HFF-Myc (cell line): ENCODE data around the gene PABPC3.
A peak's percentile ranks its signal among the peaks of the same experiment; 100 is the strongest.

ENCODE experiments used
- DNase-seq: peaks from one replicate; pipeline ENCODE4 v3.0.0-alpha.2; 2011; ENCODE audit warnings: low read depth; ENCODE audit errors: extremely low read depth
- H3K4me3 ChIP-seq: replicated peaks from 2 replicates; pipeline ENCODE4 v1.5.1; 2011; ENCODE audit warnings: low read depth, mild to moderate bottlenecking, control low read depth, low read length
- CTCF ChIP-seq: IDR thresholded peaks from 2 replicates; pipeline ENCODE4 v1.5.1; 2012; ENCODE audit warnings: mild to moderate bottlenecking, low read depth, low read length, control low read depth; ENCODE audit errors: missing control alignments

PABPC3 gene

GRCh38 chr13:25080773-25081172 lies 15.2 kb upstream of the PABPC3 start:
- TF ChIP-seq CTCF = no peak
- no peak overlapping the region for H3K4me3 ChIP-seq
- DNase-seq = no peak

- no peak overlapping the region for H3K4me3 ChIP-seq
- DNase-seq = no peak
- no peak for TF ChIP-seq CTCF
These were observed 11.8 kb upstream of the PABPC3 start for GRCh38 chr13:25084096-25084495.

GRCh38 chr13:25085125-25085742 lies 10.7 kb upstream of the PABPC3 start:
- TF ChIP-seq CTCF = peak; percentile 73
- peak; percentile 3 for DNase-seq
- H3K4me3 ChIP-seq = no peak overlapping the region

- no peak for DNase-seq
- no peak for TF ChIP-seq CTCF
- no peak overlapping the region for H3K4me3 ChIP-seq
These were observed 7.2 kb upstream of the PABPC3 start for GRCh38 chr13:25088562-25089221.

GRCh38 chr13:25097426-25097825 lies 1.5 kb downstream of the PABPC3 start:
- H3K4me3 ChIP-seq = no peak overlapping the region
- DNase-seq = no peak
- no peak for TF ChIP-seq CTCF

- TF ChIP-seq CTCF = no peak
- no peak for DNase-seq
- H3K4me3 ChIP-seq = no peak overlapping the region
These were observed 7.8 kb downstream of the PABPC3 start for GRCh38 chr13:25103711-25104110.
